Panc1 (cell line): ENCODE measurements around the gene SYNPR. TPM values are rescaled to one million over a fixed set of nuclear protein-coding genes. Genes with fewer than 3 reads are reported as not detected.

Experiments used
- ATAC-seq: fragments of 200-7000 bp; cut with Tn5 transposase; 2 replicates; pipeline ENCODE4 v1.9.1; 2020; ENCODE audit warnings: mild to moderate bottlenecking, moderate library complexity
- BruUV-seq: library from RNA; stranded (reverse); fragments of 400-500 nt; replicated peaks from 2 replicates; lab custom pipeline; 2021; lab: Mats Ljungman, UMichigan
- CTCF ChIA-PET: fragments of 300-600 bp; sonication (Branson Sonifier 250); formaldehyde crosslinking; loops from one replicate; lab custom pipeline; 2022; ENCODE audit warnings: antibody characterized with exemption; lab: Charles Lee
- POLR2A ChIA-PET: fragments of 300-600 bp; sonication (Branson Sonifier 250); formaldehyde crosslinking; loops from one replicate; lab custom pipeline; 2022; ENCODE audit warnings: antibody characterized with exemption; lab: Charles Lee
- DNase-seq: peaks from one replicate; pipeline ENCODE4 v3.0.0-alpha.2; 2010; ENCODE audit warnings: low read depth, low spot score
- H3K27ac ChIP-seq: 2 replicates; pipeline ENCODE4 v1.5.1; 2011; ENCODE audit warnings: mild to moderate bottlenecking, low read length, inconsistent platforms
- H3K27me3 ChIP-seq: fragments of 200-500 bp; sonication (Bioruptor generic); 2 replicates; pipeline ENCODE4 v1.6.0; 2014; ENCODE audit warnings: low read length, inconsistent platforms; ENCODE audit not compliant: control insufficient read depth, insufficient read depth
- H3K36me3 ChIP-seq: fragments of 200-500 bp; sonication (Bioruptor generic); 2 replicates; pipeline ENCODE4 v1.5.1; 2014; ENCODE audit warnings: inconsistent platforms, mild to moderate bottlenecking, low read length, moderate library complexity; ENCODE audit not compliant: control insufficient read depth, insufficient read depth
- H3K4me1 ChIP-seq: 2 replicates; pipeline ENCODE4 v1.5.1; 2011; ENCODE audit warnings: inconsistent platforms, mild to moderate bottlenecking, low read length, moderate library complexity; ENCODE audit not compliant: control insufficient read depth, insufficient read depth
- H3K4me3 ChIP-seq, 2 experiments: 2 replicates each; pipeline ENCODE4 v1.5.1; 2011 to 2012; ENCODE audit warnings: low read depth in 2 of 2, low read length in 2 of 2, mild to moderate bottlenecking in 2 of 2, inconsistent platforms in 1 of 2, moderate library complexity in 1 of 2
- H3K9me3 ChIP-seq: fragments of 200-500 bp; sonication (Bioruptor generic); 2 replicates; pipeline ENCODE4 v1.5.1; 2014; ENCODE audit warnings: low read depth, mild to moderate bottlenecking, inconsistent platforms, low read length, moderate library complexity; ENCODE audit not compliant: control insufficient read depth, insufficient read depth
- CTCF ChIP-seq: fragments of 450-650 bp; IDR thresholded peaks from 2 replicates; pipeline ENCODE4 v1.5.1; 2017; ENCODE audit warnings: mild to moderate bottlenecking
- POLR2AphosphoS5 ChIP-seq: IDR thresholded peaks from 2 replicates; pipeline ENCODE4 v1.6.1; 2012; ENCODE audit warnings: mild to moderate bottlenecking, low read depth, low read length, moderate library complexity
- REST ChIP-seq, 2 experiments: IDR thresholded peaks; 2 replicates each; pipeline ENCODE4 v1.6.1; 2011 to 2012; ENCODE audit warnings: low read depth in 2 of 2, control low read depth in 1 of 2, low read length in 1 of 2, mild to moderate bottlenecking in 1 of 2, moderate library complexity in 1 of 2; ENCODE audit not compliant: insufficient read depth in 1 of 2
- SIN3A ChIP-seq: IDR thresholded peaks from 2 replicates; pipeline ENCODE4 v1.6.1; 2012; ENCODE audit warnings: low read depth, mild to moderate bottlenecking, low read length, moderate library complexity, borderline replicate concordance; ENCODE audit not compliant: insufficient read depth
- TCF7L2 ChIP-seq: IDR thresholded peaks from 2 replicates; pipeline ENCODE4 v1.6.1; 2011; ENCODE audit warnings: mild to moderate bottlenecking, low read depth, low read length, inconsistent platforms
- in situ Hi-C: cut with HindIII; loops from 2 replicates; pipeline ENCODE4 v1.10.0; 2016; ENCODE audit warnings: low sequenced_read_pairs, low pct_unique_long_range_greater_than_20kb
- intact Hi-C: fragments of 100-400 bp; cut with micrococcal nuclease; formaldehyde crosslinking; loops from one replicate; pipeline ENCODE4 v1.10.0; 2022; ENCODE audit not compliant: unreplicated experiment
- total RNA-seq: library from RNA; stranded (reverse); gene quantifications from one replicate; pipeline ENCODE4 v1.2.1, GENCODE V29; 2021; ENCODE audit not compliant: unreplicated experiment

Gene SYNPR
- total RNA-seq, 1 experiment from 2014 or later, result not detected

GRCh38 chr3:63557912-63558311, 279.8 kb downstream of the SYNPR start:
- in situ Hi-C loops (no loop called here), intact Hi-C loops (no loop called here)
- BruUV-seq, result no TSS peak
- Histone ChIP-seq H3K27ac (no peak overlapping the region), H3K36me3 (no peaks in the 10 kb centered on the region), H3K4me1 (no peaks in the 10 kb centered on the region), H3K4me3 (no peak overlapping the region), H3K9me3 (no peaks in the 10 kb centered on the region), H3K27me3 (no peaks in the 10 kb centered on the region)
- ATAC-seq (no peak), DNase-seq (no peak)
- TF ChIP-seq SIN3A (no peak), TCF7L2 (no peak), REST (IDR thresholded peaks at IDR 0.05; ENCODE audit: insufficient read depth in 1 of 2, low read depth in 2 of 2, low read length in 1 of 2) (no peak), CTCF (no peak), POLR2AphosphoS5 (no peak)
- ChIA-PET POLR2A (no interaction called here), CTCF (no interaction called here)

- no TSS peak for BruUV-seq
- no peaks in the 10 kb centered on the region for H3K4me1 ChIP-seq
- H3K27me3 ChIP-seq, result no peaks in the 10 kb centered on the region
- DNase-seq (no peak), ATAC-seq (no peak)
- POLR2A ChIA-PET, result no interaction called here
- TF ChIP-seq CTCF, result no peak
- TF ChIP-seq REST (IDR thresholded peaks at IDR 0.05; ENCODE audit: insufficient read depth in 1 of 2, low read depth in 2 of 2, low read length in 1 of 2), result no peak
- no peak for TF ChIP-seq SIN3A
- no peak for TF ChIP-seq POLR2AphosphoS5
- no peak for TF ChIP-seq TCF7L2
- no peak overlapping the region for H3K27ac ChIP-seq
- no peaks in the 10 kb centered on the region for H3K36me3 ChIP-seq
- CTCF ChIA-PET, result no interaction called here
- intact Hi-C loops, result no loop called here
- no peaks in the 10 kb centered on the region for H3K9me3 ChIP-seq
- in situ Hi-C loops, result no loop called here
- no peak overlapping the region for H3K4me3 ChIP-seq
These were observed 281.8 kb downstream of the SYNPR start for GRCh38 chr3:63559884-63560283.
